K562 (cell line): ENCODE data around the gene ADSS1. TPM values are rescaled to one million over a fixed set of nuclear protein-coding genes. Genes with fewer than 3 reads are reported as not detected.

Experiments used
- ATAC-seq: fragments of 200-7000 bp; cut with Tn5 transposase; 3 replicates; pipeline ENCODE4 v1.9.1; 2020; ENCODE audit warnings: moderate library complexity
- BruUV-seq: library from RNA; stranded (reverse); fragments of 400-500 nt; replicated peaks from 2 replicates; lab custom pipeline; 2021; lab: Mats Ljungman, UMichigan
- CTCF ChIA-PET: fragments of 300-600 bp; formaldehyde crosslinking; extraction: SDS; loops from one replicate; lab custom pipeline; 2021; ENCODE audit warnings: low intra/inter-chr PET ratio; lab: Yijun Ruan, JAX
- POLR2A ChIA-PET: fragments of 300-600, 350-650 bp; sonication (Branson Sonifier 250); formaldehyde crosslinking; extraction: SDS; loops from one replicate; lab custom pipeline; 2021; ENCODE audit warnings: antibody characterized with exemption, inconsistent platforms; lab: Yijun Ruan, JAX
- DNase-seq, 4 experiments: peaks; one replicate each; pipeline versions ENCODE4 v3.0.0 to v3.0.0-alpha.2; 2011 to 2018; ENCODE audit warnings: low spot score in 3 of 4, mixed read lengths in 3 of 4; ENCODE audit errors: extremely low read depth in 1 of 4
- FAIRE-seq: peaks from 2 replicates; lab custom pipeline; 2011; peaks lifted over from hg19 to GRCh38; lab: Jason Lieb, UNC
- H2AFZ ChIP-seq: 2 replicates; pipeline ENCODE4 v1.6.0; 2011; ENCODE audit warnings: low read depth, low read length, control low read depth, inconsistent platforms
- H3K27ac ChIP-seq: fragments of 200-600 bp; 3 replicates; pipeline ENCODE4 v1.8.0; 2011; ENCODE audit warnings: low read depth, mild to moderate bottlenecking, control low read depth, inconsistent platforms, low read length, moderate library complexity, mixed read lengths; ENCODE audit errors: extremely low read depth
- H3K27me3 ChIP-seq, 2 experiments: fragments of 300-600 bp in 1 of 2; 2 replicates in 1 of 2; 3 replicates in 1 of 2; pipeline versions ENCODE4 v1.6.0 to v1.8.0; 2011; ENCODE audit warnings: inconsistent platforms in 2 of 2, low read length in 2 of 2, mild to moderate bottlenecking in 1 of 2, mixed read lengths in 1 of 2, moderate library complexity in 1 of 2; ENCODE audit not compliant: control insufficient read depth in 2 of 2, insufficient read depth in 2 of 2
- H3K36me3 ChIP-seq: fragments of 300-600 bp; 3 replicates; pipeline ENCODE4 v1.8.0; 2011; ENCODE audit warnings: mild to moderate bottlenecking, low read length, inconsistent platforms; ENCODE audit not compliant: control insufficient read depth, insufficient read depth
- H3K4me1 ChIP-seq, 2 experiments: fragments of 200-600 bp in 1 of 2; replicated peaks in 1 of 2; 2 replicates in 1 of 2; 3 replicates in 1 of 2; pipeline versions ENCODE4 v1.5.1 to v1.8.0; 2011; ENCODE audit warnings: inconsistent platforms in 2 of 2, low read length in 2 of 2, mild to moderate bottlenecking in 1 of 2, mixed read lengths in 1 of 2, moderate library complexity in 1 of 2; ENCODE audit not compliant: control insufficient read depth in 2 of 2, insufficient read depth in 2 of 2
- H3K4me2 ChIP-seq: 2 replicates; pipeline ENCODE4 v1.6.1; 2011; ENCODE audit warnings: low read length, control low read depth, inconsistent platforms, mixed read lengths; ENCODE audit not compliant: insufficient read depth
- H3K4me3 ChIP-seq: fragments of 200-600 bp; sonication (generic), shearing (Covaris generic); 2 replicates; pipeline ENCODE4 v1.5.1; 2016; ENCODE audit warnings: control low read depth, inconsistent platforms
- H3K79me2 ChIP-seq: fragments of 200-600 bp; 3 replicates; pipeline ENCODE4 v1.8.0; 2011; ENCODE audit warnings: low read length, inconsistent platforms; ENCODE audit not compliant: control insufficient read depth, insufficient read depth
- H3K9ac ChIP-seq, 2 experiments: 2 replicates each; pipeline versions ENCODE4 v1.6.0 to v1.6.1; 2011; ENCODE audit warnings: low read depth in 2 of 2, low read length in 2 of 2, control low read depth in 1 of 2, inconsistent platforms in 1 of 2, mild to moderate bottlenecking in 1 of 2, mixed read lengths in 1 of 2; ENCODE audit not compliant: insufficient read depth in 1 of 2
- H3K9me1 ChIP-seq: one replicate; pipeline ENCODE4 v1.6.0; 2011; ENCODE audit warnings: inconsistent platforms, mild to moderate bottlenecking, low read length, moderate library complexity; ENCODE audit not compliant: control insufficient read depth, insufficient read depth
- H3K9me3 ChIP-seq: replicated peaks from 2 replicates; pipeline ENCODE4 v1.5.1; 2011; ENCODE audit warnings: low read depth, low read length, inconsistent platforms; ENCODE audit not compliant: control insufficient read depth, insufficient read depth
- H4K20me1 ChIP-seq: replicated peaks from 2 replicates; pipeline ENCODE4 v1.6.1; 2011; ENCODE audit warnings: low read length, inconsistent platforms, mixed read lengths; ENCODE audit not compliant: control insufficient read depth, insufficient read depth
- PKNOX1 ChIP-seq: fragments of 450-650 bp; IDR thresholded peaks from 2 replicates; pipeline ENCODE4 v1.6.1; 2016
- POLR2G ChIP-seq: fragments of 200-400 bp; formaldehyde crosslinking; IDR thresholded peaks from 2 replicates; pipeline ENCODE4 v1.6.1; 2017; ENCODE audit warnings: low read depth, mild to moderate bottlenecking, antibody characterized with exemption, low read length, moderate library complexity
- SP2 ChIP-seq: IDR thresholded peaks from 2 replicates; pipeline ENCODE4 v1.6.1; 2011; ENCODE audit warnings: mild to moderate bottlenecking, low read depth, low read length, moderate library complexity; ENCODE audit not compliant: poor library complexity, severe bottlenecking; ENCODE audit errors: extremely low read depth
- ZNF280B ChIP-seq: fragments of 250-450 bp; sonication (Bioruptor Pico); IDR thresholded peaks from 2 replicates; pipeline ENCODE4 v1.5.1; 2021; ENCODE audit warnings: mild to moderate bottlenecking
- WGBS: fragments of 100-300 bp; shearing (Covaris generic); methylation state at CpG from one replicate; pipeline ENCODE4 v1.1.6; 2016; ENCODE audit warnings: low coverage, mixed read lengths; ENCODE audit not compliant: insufficient coverage; ENCODE audit errors: missing lambda C conversion rate; 5-methylcytosine and 5-hydroxymethylcytosine counted together
- in situ Hi-C: fragments of 300-500 bp; cut with MboI; formaldehyde crosslinking; loops from 4 replicates; pipeline ENCODE4 v1.15.0; 2018; ENCODE audit warnings: inconsistent platforms, mixed read lengths
- intact Hi-C: fragments of 100-400 bp; cut with micrococcal nuclease; formaldehyde crosslinking; loops from 2 replicates; pipeline ENCODE4 v1.14.2; 2022
- polyA plus RNA-seq, 8 experiments: library from polyadenylated mRNA; depleted of rRNA in 4 of 8; stranded (reverse) in 5 of 8; unstranded in 3 of 8; fragments of >200 nt; fragmentation: Nextera tagmentation in 2 of 8; fragmentation: Illumina TruSeq in 1 of 8; extraction: Ambion mirVana in 2 of 8; extraction: Trizol in 1 of 8; gene quantifications; 2 replicates each; pipeline versions ENCODE4 v1.2.1 to v1.2.3, GENCODE V29; 2011 to 2014; ENCODE audit warnings: inconsistent platforms in 1 of 8, missing spikeins in 1 of 8
- total RNA-seq, 7 experiments: library from RNA; depleted of rRNA in 6 of 7; stranded (reverse); fragments of >200 nt in 6 of 7; fragmentation: Illumina TruSeq in 2 of 7; extraction: Trizol in 2 of 7; gene quantifications; 2 replicates each; pipeline versions ENCODE4 v1.2.1 to v1.2.3, GENCODE V29; 2011 to 2021; ENCODE audit warnings: low replicate concordance in 1 of 7

Gene ADSS1
- total and polyA plus RNA-seq, 9 of the 15 experiments (the other 6 are each of a cell fraction or from before 2014, with no cell fraction given): 0.53 to 5.9 (median 3.9) TPM

- no peak overlapping the region for H3K4me3 ChIP-seq
- no peak overlapping the region for H3K4me2 ChIP-seq
- H3K36me3 ChIP-seq: peaks cover 33% of the 10 kb centered on the region; the same call in 2 of the 3 replicates
- DNase-seq (no peak), FAIRE-seq (no peak), ATAC-seq (no peak)
- TF ChIP-seq PKNOX1 (peak; percentile 76), ZNF280B (CRISPR knock-in tag) (no peak), POLR2G (0 out of 2 replicates have a peak, but pooled peaks have one; percentile 19), SP2 (no peak)
- H3K9me1 ChIP-seq: no peaks in the 10 kb centered on the region
- no peak overlapping the region for H3K27ac ChIP-seq
- no peaks in the 10 kb centered on the region for H4K20me1 ChIP-seq
- H3K9me3 ChIP-seq: no peaks in the 10 kb centered on the region
- no peaks in the 10 kb centered on the region for H3K27me3 ChIP-seq
- CTCF ChIA-PET: no interaction called here
- H2AFZ ChIP-seq: no peak overlapping the region
- 92% methylated on average over 20 of the region's 21 CpGs for WGBS
- H3K4me1 ChIP-seq: peaks cover 5 to 53% of the 10 kb centered on the region in 2 experiments; a peak in 4 of 5 replicates
- H3K79me2 ChIP-seq: no peaks in the 10 kb centered on the region
- no peak overlapping the region for H3K9ac ChIP-seq
- in situ Hi-C loops (no loop called here), intact Hi-C loops (no loop called here)
- no TSS peak for BruUV-seq
- POLR2A ChIA-PET: no interaction called here
These were observed 18.5 kb upstream of the ADSS1 start for GRCh38 chr14:104705340-104706047.
